EH (cell line): ENCODE data around the gene HAND2.

Experiments
- DNase-seq: peaks from one replicate; pipeline ENCODE4 v3.0.0-alpha.2; 2015; ENCODE audit warnings: low read depth

HAND2 gene

GRCh38 chr4:173501592-173502150 is 28.4 kb downstream of the HAND2 start:
- DNase-seq = no peak

GRCh38 chr4:173500841-173501591 is 29.0 kb downstream of the HAND2 start:
- DNase-seq = no peak

- DNase-seq = no peak
Measured at GRCh38 chr4:173499658-173500535, 30.1 kb downstream of the HAND2 start.

- no peak for DNase-seq
Measured at GRCh38 chr4:173498771-173499170, 31.3 kb downstream of the HAND2 start.

- DNase-seq = no peak
Measured at GRCh38 chr4:173498023-173498422, 32.0 kb downstream of the HAND2 start.

- DNase-seq = peak; percentile 72
Measured at GRCh38 chr4:173494013-173494970, 35.7 kb downstream of the HAND2 start.

- no peak for DNase-seq
Measured at GRCh38 chr4:173493041-173493440, 37.0 kb downstream of the HAND2 start.

- no peak for DNase-seq
Measured at GRCh38 chr4:173492315-173492714, 37.7 kb downstream of the HAND2 start.

- DNase-seq = peak; percentile 80
Measured at GRCh38 chr4:173490817-173491528, 39.1 kb downstream of the HAND2 start.

- DNase-seq = no peak
Measured at GRCh38 chr4:173490256-173490655, 39.8 kb downstream of the HAND2 start.

GRCh38 chr4:173489514-173489913 is 40.5 kb downstream of the HAND2 start:
- peak; percentile 87 for DNase-seq

- DNase-seq = no peak
Measured at GRCh38 chr4:173488656-173489055, 41.4 kb downstream of the HAND2 start.

GRCh38 chr4:173488074-173488473 is 42.0 kb downstream of the HAND2 start:
- no peak for DNase-seq

- peak; percentile 31 for DNase-seq
Measured at GRCh38 chr4:173486714-173487392, 43.2 kb downstream of the HAND2 start.

GRCh38 chr4:173485164-173485563 is 44.9 kb downstream of the HAND2 start:
- DNase-seq = peak; percentile 25

GRCh38 chr4:173482330-173482931 is 47.6 kb downstream of the HAND2 start:
- DNase-seq = no peak

GRCh38 chr4:173478913-173479283 is 51.1 kb downstream of the HAND2 start:
- no peak for DNase-seq

- DNase-seq = peak; percentile 70
Measured at GRCh38 chr4:173478201-173478912, 51.7 kb downstream of the HAND2 start.

GRCh38 chr4:173477016-173477415 is 53.0 kb downstream of the HAND2 start:
- DNase-seq = no peak
